GM18907 (cell line): ENCODE results near the gene CECR2.

Experiments
- ATAC-seq: cut with Tn5 transposase; IDR thresholded peaks from one replicate; pipeline ENCODE4 v1.9.1; 2021; ENCODE audit warnings: mild to moderate bottlenecking, moderate library complexity; ENCODE audit not compliant: unreplicated experiment

Gene CECR2

DNA sequence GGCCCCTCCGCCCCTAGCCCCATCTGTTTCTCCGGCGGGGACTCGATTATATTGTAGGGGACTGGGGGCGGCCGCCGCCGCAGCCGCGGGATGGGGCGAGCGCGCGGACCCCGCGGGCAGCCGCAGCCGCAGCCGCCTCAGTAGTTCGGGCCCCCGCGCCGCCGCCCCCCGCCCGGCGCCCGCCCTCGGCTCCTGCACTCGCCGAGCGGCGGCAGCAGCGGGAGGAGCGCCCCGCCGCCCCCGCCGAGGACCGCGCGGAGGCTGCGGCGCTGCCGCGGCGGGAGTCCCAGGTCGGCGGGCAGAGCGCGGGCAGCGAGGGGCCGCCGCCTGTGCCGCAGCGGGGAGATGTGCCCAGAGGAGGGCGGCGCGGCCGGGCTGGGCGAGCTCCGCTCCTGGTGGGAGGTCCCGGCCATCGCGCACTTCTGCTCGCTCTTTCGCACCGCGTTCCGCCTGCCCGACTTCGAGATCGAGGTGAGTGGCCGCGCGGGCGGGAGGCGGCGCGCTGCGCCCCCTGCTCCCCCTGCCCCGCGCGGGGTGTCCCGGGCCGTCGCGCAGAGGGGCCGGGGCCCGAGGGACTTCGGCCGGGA is at the start of gene CECR2:
CECR2 (plus strand) TSS at position 22 of the 587 bp plus-strand sequence; CDS start at position 346, 324 bp downstream.
- ATAC-seq: no peak

DNA sequence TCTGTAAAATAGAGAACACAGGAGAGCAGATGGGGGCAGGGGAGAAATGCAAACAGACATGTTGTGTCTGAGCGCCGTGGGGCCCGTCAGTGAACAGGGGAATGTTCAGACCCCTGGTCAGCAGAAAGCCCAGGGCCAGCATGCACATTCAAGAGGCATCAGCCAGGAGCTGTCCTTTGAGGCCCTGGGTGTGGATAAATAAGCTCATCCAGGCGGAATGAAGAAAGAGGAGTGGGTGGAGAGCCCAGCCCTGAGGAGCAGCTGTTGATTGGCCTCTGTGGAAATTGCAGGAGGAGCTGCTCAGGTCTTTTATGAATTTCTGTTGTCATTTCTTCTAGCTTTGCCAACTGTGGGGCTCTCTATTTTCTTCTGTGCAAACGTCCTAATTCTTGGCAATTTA is 49.7 kb upstream of the CECR2 start:
- ATAC-seq: no peak

DNA sequence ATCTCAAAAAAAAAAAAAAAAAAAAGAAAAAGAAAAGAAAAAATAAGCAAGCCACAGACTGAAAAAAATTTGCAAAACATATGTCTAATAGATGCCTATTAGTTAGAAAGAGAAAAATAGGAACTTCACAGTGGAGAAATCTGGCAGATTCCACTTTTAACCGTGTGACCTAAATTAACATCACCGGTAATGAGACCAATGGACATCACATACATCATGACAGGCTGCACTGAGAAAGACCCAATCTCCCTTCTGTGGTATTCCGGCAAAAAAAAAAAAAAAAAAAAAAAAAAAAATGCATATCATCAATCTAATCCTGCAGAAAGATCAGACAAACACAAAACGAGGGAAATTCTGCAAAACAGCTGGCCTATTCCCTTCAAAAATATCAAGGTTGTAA is 46.7 kb upstream of the CECR2 start:
- ATAC-seq: no peak

DNA sequence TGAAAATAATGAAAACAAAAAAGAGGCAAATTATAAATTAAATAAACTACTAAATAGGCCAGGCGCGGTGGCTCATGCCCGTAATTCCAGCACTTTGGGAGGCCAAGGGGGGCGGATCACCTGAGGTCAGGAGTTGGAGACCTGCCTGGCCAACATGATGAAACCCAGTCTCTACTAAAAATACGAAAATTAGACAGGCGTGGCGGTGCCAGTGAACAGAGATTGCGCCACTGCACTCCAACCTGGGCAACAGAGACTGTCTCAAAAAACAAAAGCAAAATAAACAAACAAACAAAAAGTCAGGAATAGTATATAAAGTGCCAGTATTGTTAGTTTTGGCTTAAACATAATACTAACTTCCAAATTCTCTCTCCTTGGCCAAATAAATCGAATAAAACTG is 37.6 kb upstream of the CECR2 start:
- ATAC-seq: no peak

DNA sequence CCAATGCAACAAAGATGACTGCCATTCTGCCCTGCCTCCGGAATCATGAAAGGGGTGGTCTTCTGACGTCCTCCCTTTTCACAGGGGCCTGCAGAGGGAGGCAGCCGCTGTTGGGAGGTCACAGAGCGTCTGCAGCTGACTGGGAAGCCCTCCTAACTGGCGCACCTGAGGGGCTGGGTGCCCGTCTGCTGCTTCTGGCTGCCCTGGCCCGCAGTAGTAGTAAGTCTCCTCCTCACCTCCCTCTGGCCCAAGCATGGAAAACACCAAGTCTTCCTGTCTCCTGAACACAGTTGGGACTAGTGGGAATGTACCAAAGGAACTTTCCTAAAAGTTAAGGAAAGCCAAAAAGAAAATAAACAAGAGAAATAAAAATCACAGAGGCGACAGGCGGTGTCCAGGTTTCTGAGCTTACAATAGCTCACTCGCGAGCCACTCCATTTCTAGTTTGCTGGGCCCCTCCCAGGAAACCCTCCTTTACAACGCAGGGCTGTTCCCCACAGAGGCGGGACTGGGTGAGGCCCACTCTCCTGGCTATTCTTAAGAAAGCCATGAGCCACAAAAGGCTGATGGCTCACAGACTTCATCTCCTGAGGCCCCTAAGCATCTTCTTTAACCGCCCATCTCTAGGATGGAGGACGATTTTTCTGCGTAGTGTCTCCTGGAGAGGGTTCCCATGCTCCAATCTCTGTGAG is 37.0 kb upstream of the CECR2 start:
- ATAC-seq: no peak

DNA sequence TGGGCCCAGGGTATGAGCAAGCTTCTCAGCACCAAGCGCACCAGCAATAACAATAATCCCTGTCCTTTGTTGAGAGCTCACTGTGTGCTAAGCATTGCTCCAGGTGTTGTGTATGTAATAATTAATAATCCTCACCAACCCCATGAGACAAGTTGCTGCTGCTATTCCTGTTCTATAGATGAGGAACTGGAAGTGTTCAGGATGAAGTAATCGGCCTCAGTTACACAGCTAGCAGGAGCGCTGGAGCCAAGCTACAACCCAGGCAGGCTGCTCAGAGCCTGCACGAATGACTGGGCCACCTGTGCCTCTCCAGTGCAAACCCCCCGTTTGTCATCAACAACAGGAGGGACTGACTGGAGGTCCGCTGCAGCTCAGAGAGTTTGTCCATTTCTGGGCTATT is 35.2 kb upstream of the CECR2 start:
- no peak for ATAC-seq

DNA sequence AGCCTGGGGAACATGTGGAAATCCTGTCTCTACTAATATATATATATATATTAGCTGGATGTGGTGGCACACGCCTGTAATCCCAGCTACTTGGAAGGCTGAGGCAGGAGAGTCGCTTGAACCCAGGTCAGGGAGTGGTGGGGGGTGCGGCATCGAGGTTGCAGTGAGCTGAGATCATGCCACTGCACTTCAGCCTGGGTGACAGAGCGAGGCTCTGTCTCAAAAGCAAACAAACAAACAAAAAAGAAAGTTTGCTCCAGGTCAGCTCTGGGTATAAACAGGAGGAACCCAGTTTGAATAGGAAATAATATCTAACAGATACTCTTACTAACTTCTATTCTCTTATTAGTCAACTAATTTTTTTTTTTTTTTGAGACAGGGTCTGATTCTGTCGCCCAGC is 34.3 kb upstream of the CECR2 start:
- no peak for ATAC-seq

DNA sequence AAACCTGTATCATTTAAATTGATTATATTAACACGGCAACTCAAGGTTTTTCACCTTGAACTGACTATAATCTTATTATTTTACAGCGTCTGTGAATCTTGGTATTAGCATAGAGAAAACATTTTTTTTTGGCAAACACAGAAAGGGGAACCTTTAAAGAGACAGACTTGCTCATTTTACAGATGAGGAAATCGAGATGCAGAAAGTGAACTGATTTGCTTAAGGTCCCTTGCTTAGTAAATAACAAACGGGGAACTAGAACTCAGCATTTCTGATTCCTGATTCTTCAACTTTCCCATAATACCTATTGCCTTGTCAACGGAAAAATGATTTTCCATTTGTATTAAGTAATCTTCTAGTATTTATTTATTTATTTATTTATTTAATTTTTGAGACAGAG is 33.2 kb upstream of the CECR2 start:
- no peak for ATAC-seq

DNA sequence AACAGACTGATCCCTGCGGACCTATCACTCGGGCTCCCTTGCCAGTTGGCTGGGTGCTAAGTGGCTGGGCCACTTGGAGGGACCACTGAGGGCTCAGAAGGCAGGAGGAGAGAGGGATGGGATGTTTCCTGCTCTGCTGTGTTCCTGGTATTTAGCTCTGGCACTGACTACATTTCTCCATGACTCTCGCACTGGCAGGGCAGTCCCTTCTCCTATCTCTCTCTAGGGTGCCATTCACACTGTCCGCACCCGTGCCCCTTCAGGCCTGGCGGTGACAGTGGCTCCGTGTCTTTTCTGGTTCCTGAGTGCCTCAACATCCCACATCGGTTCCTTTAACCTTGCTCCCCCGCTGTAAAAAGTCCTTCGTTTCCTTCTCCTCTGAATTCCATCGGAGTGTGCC is 31.6 kb upstream of the CECR2 start:
- no peak for ATAC-seq

DNA sequence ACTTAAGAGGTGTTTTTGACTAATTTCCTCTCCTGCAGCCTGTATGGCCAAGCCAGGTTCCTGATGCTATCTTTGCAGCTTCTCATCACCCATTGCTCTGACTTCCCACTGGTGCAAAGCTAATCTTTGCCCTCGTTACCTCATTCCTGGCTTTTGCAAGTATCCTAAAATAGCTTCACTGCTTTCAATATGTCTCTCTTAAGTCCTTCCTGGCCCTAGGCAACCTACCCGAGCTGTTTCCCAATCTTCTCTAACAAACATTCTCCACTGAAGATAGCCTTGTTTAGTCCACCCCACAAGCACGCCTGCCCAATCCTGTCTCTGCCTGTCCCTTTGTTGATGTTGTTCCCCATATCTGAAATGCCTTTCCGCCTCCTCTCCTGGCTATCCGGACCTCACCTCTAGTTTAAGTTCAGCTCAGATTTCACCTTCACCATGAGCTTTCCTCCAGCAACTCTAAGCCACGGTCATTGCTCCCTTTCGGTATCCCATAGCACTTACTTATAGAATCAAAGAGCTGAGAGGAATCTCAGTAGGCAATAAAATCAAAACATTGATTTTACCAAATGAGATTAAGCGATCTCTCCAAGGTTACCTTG is 30.1 kb upstream of the CECR2 start:
- no peak for ATAC-seq

DNA sequence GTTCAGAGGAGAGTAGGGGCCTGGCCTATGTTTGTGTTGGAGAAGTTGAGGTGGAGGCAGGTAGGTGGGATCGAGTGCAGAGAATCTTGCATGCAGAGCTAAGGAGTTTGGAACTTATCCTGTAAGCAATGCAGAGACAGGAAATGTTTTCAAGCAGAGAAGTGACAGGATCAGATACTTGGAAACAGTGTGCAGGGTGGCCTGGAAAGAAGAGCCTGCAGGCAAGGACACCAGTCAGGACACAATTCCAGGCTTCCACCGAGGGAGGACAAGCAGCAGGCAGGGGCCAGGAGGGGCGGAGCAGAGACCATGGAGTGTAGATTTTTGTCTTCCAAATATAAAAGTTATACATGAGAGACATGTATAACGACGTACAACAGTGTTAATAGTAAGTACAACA is 26.9 kb upstream of the CECR2 start:
- ATAC-seq: no peak

DNA sequence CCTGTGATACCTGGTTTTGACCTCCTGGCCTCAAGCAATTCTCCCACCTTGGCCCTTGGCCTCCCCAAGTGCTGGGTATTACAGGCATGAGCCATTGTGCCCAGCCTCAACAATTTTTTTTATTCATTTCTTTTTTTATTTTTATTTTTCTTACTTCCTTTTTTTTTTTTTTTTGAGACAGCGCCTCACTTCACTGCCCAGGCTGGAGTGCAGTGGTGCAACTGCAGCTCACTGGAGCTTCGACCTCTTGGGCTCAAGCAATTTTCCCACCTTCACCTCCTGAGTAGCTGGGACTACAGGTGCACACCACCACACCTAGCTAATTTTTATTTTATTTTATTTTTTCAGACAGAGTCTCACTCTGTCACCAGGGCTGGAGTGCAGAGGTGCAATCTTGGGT is 25.5 kb upstream of the CECR2 start:
- ATAC-seq: no peak

DNA sequence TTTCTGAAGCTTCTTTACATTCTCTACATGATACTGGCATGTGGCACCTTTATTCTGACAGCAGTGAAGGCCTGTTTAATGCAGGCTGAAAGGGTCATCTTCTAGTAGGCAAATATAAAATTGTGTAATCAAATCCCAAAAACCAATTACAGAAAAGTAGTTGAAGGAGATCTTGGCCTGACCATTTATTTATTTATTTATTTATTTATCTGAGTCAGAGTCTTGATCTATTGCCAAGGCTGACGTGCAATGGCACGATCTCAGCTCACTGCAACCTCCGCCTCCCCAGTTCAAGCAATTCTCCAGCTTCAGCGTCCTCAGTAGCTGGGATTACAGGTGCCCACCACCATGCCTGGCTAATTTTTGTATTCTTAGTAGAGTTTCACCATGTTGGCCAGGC is 22.7 kb upstream of the CECR2 start:
- no peak for ATAC-seq

DNA sequence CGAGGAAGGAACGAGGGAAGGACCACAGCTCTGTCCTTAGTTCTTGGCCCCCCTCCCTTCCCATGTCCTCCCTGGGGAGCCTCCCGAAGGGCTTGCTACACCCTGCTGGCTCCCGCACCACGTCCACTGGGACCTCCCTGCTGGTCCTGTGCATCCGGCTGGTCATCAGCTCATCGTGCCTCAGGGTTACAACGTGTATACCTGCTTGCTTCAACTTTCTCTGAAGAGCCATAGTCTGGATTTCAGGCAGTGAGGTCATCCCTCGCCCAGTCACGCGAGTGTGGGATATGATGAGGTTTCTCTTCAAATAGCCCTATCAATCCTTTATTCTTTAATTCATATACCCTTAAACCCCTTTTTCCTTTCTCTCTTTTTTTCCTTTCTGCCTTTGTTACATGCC is 21.5 kb upstream of the CECR2 start:
- ATAC-seq: no peak

DNA sequence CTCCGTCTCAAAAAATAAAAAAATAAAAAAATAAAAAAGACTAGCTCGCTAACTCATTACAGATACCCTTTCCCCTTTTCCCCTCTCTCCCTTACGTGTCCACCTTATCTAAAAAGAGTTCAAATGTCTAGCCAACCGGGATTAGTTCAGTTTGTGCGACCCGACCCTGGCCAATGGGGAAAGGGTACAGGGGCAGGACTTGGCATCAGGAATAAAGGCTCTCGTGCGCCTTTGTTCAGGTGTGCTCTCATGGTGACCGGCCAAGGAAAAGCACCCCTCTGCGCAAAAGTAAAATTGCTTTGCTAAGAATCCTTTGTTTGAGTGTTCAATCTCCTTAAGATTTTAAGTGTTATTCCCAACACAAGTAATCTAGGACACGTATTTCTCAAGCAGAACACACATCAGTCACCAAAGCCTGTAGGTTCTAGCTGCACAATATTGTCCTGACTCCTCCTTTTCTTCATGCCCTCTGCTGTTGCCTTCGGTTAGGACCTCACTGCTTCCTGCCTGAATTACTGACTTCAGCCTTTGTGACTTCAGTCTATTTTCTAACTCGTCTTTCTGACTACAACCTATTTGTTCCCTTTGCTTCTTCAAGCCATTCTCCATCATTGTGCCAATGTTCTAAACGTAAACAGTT is 20.7 kb upstream of the CECR2 start:
- no peak for ATAC-seq

DNA sequence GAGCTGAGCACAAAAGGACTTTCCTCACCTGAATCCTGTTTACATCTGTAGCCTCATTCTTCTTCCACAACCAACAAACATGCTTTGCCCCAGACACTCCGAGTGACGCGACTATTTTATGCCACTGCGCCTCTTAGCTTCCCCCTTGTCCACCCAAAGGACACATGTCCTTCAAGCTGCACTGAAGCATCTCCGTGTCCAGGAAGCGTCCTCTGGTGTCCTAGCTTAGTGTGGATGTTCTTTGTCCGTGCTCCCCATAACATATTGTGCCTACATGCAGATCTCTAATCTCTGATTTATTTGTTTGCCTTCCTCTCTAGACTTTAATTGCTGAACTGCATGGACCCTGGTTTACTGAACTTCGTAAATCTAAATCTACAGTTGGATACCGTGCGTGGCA is 20.1 kb upstream of the CECR2 start:
- ATAC-seq: no peak

DNA sequence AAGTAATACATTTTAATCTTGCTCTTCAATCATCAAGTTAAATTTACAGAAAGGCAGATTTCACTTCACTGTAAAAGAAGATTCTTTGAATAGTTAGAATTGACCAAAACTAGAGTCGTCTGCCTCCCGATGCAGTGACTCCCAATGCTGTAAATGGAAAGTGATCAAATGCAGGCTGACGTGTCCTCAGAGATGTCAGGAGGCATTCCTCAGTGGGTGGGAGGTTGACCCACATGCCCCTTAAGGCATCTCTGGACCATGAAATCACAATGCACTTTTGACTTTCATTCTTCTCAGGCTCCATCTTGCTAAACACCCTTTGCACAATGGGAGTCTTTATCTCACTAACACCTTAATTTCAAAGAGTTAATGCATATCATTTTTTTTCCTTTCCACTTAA is 19.0 kb upstream of the CECR2 start:
- ATAC-seq: no peak

DNA sequence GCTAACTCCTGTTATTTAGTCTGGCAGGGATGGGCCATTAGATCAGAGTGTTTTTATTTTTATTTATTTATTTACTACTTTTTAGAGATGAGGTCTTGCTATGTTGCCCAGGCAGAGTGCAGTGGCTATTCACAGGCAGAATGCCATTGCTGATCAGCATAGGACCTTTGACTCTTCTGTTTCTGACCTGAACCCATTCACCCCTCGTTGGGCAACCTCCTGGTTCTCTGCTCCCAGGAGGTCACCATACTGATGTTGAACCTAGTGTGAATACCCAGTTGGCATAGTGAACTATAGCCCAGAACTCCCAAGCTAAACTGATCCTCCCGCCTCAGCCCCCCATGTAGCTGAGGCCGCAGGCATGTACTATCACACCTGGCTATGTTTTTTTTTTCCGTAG is 16.5 kb upstream of the CECR2 start:
- no peak for ATAC-seq

DNA sequence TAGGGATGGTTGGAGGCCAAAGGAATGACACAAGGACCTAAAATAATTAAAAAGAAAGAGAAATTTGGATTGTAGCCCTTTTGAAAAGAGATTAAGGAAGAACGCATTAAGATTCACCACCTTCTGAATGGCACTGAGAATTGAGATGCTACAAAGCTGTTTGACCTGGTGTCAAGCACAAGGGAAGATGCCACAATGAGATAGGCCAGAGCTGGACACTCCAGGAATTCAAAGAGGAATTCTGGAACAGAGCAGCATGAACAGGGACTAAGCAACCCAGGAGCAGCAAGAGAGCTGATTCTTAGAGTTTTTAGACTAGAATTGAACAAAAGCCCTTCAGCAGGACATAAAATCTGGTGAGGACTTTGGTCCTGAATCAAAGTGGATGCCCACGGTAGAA is 11.6 kb upstream of the CECR2 start:
- no peak for ATAC-seq

DNA sequence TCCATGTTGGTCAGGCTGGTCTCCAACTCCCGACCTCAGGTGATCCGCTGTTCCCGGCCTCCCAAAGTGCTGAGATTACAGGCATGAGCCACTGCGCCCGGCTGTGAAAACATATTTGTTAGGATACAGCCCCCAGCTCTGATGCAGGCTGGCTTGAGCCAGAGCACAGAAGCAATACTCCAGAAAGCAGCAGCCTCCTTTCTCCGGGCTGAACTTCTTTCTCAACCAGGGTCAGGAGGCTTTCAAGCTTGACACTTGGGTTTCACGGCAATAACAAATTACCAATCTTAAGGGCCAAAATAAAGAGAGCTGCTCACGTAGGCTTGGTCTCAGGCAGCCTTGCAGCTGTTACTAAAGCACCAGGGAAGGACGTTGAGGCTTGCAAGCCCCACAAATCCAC is 10.8 kb upstream of the CECR2 start:
- ATAC-seq: no peak

DNA sequence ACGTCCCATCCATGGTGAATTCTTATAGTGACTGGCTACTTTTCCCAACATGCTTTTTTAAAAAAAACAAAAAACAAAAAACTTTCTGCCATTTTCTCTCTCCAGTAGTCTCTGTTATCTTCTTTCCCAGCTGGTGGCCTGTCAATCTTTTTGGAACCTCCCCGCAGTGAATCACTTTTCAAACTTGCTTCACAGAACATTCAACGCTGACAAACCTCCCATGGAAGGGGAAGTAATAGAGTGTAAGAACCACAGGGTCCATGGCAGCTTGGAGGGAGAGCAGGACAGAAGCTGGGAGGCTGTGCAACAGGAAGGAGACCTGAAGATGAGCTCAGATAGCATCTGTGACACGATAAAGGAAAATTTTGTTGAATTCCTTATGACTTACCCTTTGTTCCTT is 9.8 kb upstream of the CECR2 start:
- no peak for ATAC-seq

DNA sequence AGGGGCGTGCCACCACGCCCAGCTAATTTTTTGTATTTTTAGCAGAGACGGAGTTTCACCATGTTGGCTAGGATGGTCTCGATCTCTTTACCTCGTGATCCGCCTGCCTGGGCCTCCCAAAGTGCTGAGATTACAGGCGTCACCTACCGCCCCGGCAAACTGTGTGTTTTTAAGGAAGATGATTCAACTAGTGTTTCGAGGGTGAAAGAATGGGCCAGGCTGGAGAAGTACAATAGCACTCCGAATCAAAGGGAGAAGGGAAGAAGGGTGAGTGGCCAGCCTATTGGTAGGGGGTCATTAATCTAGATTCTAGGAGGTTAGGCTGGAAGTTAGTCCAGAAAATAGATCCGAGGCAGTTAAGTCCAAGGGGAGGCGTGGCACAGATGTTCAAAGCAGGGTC is 2.9 kb upstream of the CECR2 start:
- no peak for ATAC-seq
